Thyroid gland (tissue), 4 donors: ENCODE results near the gene CSTPP1.

Experiments
- CTCF ChIP-seq, 6 experiments: fragments of 200-600 bp in 3 of 6; fragments of 450-650 bp in 3 of 6; sonication (generic) in 3 of 6; IDR thresholded peaks; one replicate each; pipeline ENCODE4 v1.5.1; 2016 to 2019; ENCODE audit warnings: antibody characterized with exemption in 6 of 6, mild to moderate bottlenecking in 2 of 6, inconsistent platforms in 1 of 6, moderate library complexity in 1 of 6
- POLR2A ChIP-seq, 2 donors: fragments of 450-650 bp; IDR thresholded peaks; one replicate each; pipeline ENCODE4 v1.6.1; 2017; ENCODE audit warnings: antibody characterized with exemption in 2 of 2, mild to moderate bottlenecking in 2 of 2, moderate library complexity in 1 of 2

GRCh38 chr11:47035108-47035507 lies 98.5 kb downstream of the CSTPP1 start:
- TF ChIP-seq CTCF (IDR thresholded peaks at IDR 0.05) (no peak), POLR2A (IDR thresholded peaks at IDR 0.05) (no peak)
